ENCODE data around the gene PDE8B. TPM values are rescaled to one million over a fixed set of nuclear protein-coding genes. Genes with fewer than 3 reads are reported as not detected.

PDE8B gene
- total RNA-seq, 1 donor = not detected

DNA sequence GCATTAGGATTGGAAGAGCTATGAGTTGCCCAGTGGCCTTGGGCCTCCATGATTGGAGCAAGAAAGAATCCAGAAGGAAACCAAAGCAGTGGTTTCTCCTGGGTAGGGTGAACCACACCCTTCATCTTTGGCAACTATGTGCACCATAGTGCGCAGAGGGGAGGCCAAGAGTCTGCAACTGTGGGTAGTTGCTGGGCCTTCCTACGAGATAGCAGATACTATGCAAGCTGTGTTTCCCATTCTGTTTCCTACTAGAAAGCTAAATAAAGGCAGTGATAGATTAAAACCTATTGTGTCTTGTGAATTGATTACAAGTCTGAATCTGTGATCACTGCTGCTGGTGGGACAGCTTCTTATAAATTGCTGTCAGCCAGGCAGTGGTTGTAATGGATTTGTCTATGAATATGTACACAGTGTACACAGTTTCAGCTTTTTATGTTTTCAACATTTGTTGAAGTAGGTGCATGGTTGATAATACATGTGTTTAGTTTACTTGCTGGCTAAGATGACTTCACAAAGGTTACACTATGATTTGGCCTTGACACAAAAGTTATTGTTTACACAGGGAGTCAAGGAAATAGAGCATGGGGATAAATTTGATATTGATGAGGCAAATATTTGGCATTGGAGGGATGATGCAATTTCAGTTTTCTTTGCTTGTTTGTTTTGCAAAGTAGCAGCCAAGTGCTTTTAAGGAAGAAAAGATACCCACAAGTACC lies 23.7 kb upstream of the PDE8B start:
- no peak for DNase-seq (ENCODE audit: low read depth)
- no peak overlapping the region for H3K4me3 ChIP-seq (ENCODE audit: low read depth, low read length)
- no peak for TF ChIP-seq CTCF (IDR thresholded peaks at IDR 0.05; ENCODE audit: insufficient read depth, low read length)

- no peak for TF ChIP-seq CTCF (IDR thresholded peaks at IDR 0.05; ENCODE audit: insufficient read depth, low read length)
- no peak overlapping the region for H3K4me3 ChIP-seq (ENCODE audit: low read depth, low read length)
Measured at GRCh38 chr5:77189421-77189820, 21.1 kb upstream of the PDE8B start.

DNA sequence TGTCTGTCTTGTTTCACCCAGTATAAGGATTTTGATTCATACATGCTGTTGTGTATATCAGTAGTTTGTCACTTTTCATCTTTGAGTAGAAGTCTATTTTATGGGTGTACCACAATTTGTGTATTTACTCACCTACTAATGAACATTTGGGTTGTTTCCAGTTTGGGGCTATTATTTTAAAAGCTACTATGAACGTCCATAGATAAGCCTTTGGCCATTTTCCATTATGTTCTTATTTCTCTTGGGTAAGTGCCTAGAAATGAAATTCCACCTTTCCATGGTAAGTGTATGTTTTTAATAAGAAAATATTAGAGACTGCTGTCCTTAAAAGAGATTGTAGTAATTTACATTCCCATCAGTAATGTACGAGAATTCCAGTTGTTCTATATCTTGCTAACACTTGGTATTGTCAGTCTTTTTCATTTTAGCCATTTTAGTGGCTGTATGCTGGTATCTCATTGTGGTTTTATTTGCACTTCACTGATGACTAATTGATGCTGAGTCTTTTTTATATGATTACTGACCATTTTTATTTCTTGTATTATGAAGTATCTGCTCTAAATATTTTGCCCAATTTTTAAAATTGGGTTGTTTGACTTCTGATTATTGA lies 17.9 kb upstream of the PDE8B start:
- no peak overlapping the region for H3K4me3 ChIP-seq (ENCODE audit: low read depth, low read length)
- TF ChIP-seq CTCF (IDR thresholded peaks at IDR 0.05; ENCODE audit: insufficient read depth, low read length) = no peak
- no peak for DNase-seq (ENCODE audit: low read depth)

More at GRCh38 chr5:77189421-77189820, 21.1 kb upstream of the PDE8B start:
- DNase-seq (ENCODE audit: low read depth) = no peak

DNA sequence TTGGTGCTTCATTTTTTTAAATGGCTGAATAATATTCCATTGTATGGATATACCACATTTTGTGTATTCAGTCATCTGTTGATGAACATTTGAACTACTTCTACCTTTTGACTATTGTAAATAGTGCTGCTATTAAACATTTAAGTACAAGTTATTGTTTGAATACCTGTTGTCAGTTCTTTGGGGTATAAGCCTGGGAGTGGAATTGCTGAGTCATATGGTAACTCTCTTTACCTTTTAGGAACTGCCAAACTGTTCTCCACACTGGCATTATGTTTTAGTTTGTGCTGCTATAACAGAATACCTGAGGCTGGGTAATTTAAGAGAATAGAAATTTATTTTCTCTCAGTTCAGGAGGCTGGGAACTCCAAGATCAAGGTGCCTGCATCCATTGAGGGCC lies 15.7 kb upstream of the PDE8B start:
- DNase-seq (ENCODE audit: low read depth) = no peak
- no peak for TF ChIP-seq CTCF (IDR thresholded peaks at IDR 0.05; ENCODE audit: insufficient read depth, low read length)
- no peak overlapping the region for H3K4me3 ChIP-seq (ENCODE audit: low read depth, low read length)

- no peak overlapping the region for H3K4me3 ChIP-seq (ENCODE audit: low read depth, low read length)
- no peak for TF ChIP-seq CTCF (IDR thresholded peaks at IDR 0.05; ENCODE audit: insufficient read depth, low read length)
- DNase-seq (ENCODE audit: low read depth) = no peak
Measured at GRCh38 chr5:77197840-77198554, 12.5 kb upstream of the PDE8B start.

DNA sequence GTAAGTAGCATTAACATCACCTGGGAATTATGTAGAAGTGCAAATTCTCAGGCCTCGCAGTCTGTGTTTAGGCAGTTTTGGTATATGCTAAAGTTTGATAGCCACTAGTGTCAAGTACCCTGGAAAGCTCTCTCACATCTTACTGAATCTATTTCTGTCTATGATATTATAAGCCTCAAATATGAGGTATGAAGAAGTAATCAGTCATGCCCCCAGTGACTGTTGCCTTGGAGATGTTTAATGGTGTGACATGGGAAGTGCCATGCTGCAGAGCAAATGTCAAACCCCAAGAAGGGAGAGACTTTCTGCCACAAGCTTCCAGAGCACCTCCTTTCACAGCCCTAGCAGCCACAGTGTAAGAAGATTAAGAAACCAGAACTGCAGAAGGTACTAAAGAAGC lies 9.8 kb upstream of the PDE8B start:
- no peak for DNase-seq (ENCODE audit: low read depth)
- H3K4me3 ChIP-seq (ENCODE audit: low read depth, low read length) = no peak overlapping the region
- TF ChIP-seq CTCF (IDR thresholded peaks at IDR 0.05; ENCODE audit: insufficient read depth, low read length) = no peak

Measured in fibroblast of the aortic adventitia (primary cell).